CD4-positive, alpha-beta T cell treated with Interferon gamma for 1 hour (primary cell): ENCODE data around the gene ADAMTSL1.

Experiments used
- DNase-seq: peaks from one replicate; pipeline ENCODE4 v3.0.0-alpha.2; 2020

ADAMTSL1 gene

DNA sequence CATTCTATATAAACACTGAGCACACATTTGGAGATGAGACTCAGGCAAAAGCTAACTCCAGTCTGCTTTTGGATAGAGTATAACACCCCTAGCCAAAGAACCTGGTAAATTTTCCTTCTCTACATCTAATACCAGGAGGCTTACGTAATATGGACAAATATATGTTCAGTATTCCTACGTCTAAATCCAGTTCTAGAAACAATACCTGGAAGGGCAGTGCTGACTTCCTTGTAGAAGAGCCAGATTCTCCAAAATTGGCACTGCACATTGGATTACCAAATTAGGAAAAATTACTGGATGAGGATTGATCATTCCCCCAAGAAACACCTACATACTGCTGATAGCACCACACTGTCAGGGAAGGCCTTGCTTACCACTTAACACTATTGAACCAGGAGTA, 311.7 kb downstream of the ADAMTSL1 start:
- DNase-seq: no peak

DNA sequence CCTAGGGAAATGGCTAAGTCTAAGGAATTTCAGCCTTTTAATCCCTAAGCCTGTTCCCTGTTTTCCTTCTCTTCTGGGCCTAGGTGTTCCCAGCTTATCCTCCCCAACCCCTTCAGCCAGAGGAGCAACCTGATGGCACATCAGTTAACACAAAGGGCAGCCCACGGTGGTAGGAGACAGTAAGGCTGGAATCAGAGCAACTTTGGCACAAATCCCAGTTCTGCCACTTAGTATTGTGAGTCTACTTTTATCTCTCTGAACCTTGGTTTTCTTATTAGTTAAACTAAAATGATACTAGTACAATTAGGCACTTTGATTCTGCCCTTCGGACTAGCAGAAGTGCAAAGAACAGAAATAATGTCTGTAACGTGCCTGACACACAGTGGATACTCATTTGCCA, 312.2 kb downstream of the ADAMTSL1 start:
- no peak for DNase-seq

DNA sequence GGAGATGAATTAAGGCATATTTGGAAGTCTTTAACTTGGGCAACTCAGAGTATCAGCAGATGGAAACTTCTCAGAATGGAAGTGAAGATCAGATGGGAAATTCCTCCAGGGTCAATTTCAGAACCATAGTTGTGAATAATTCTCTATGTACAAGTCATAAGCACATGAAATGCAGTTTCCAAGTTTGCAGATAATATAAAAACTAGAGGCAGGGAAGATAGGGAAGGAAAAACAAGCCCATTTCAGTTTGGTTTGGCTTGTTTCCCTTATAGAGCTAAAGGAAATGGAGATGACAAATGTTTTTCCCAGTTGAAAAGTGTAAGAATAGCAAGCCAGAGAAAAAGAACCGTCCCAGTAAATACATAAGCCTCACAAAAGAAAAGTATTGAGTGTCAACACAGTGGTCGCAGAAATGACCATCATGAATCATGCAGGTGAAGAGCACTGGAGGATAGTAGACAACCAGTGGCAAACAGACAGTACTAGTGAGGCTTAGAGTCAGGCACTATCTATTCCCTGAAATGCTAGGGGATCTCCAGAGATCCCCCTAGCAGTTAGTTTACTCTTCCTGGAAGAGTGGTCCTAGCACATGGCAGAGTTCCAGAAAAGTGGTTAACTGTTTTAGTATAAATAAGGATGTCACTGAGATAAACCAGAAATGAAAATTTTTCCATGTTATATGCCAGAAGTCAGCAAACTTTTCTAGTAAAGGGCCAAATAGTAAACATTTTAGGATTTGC, 313.1 kb downstream of the ADAMTSL1 start:
- no peak for DNase-seq

DNA sequence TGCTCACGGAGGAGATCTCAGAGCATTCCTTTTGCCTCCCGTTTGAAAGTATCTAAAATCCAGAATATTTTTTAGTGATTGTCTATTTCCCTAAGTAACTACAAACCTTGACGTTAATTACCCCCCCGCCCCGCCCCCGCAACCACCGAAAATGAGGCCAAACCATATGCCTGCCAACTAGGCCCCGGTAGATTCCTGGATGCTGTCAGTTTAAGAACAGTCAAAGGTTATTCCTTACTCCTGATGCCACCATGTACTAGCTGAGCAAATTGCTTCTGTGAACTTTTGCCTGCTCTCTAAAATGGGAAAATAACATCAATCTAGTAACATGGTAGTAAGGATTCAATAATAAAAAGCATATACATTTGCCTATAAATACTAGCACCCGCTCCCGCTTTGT, 314.3 kb downstream of the ADAMTSL1 start:
- no peak for DNase-seq

DNA sequence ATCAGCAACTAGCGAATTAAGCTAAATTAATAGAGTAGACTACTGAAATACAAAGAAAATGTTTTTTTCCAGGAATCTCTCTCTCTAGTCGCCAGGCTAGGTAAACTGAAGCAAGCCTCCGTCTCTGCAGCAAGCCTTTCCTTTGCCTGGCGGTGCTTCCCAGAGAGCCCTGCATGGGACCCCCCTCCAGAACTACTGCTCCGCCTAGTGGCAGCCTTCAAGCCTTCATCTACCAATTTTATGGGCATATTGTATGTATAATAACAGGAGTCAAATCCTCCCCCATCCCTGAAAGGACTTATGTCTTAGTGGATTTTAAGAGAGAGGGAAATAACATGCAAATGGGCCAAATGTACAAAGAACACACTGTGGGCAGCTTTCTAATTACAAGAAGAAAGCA, 317.1 kb downstream of the ADAMTSL1 start:
- no peak for DNase-seq

DNA sequence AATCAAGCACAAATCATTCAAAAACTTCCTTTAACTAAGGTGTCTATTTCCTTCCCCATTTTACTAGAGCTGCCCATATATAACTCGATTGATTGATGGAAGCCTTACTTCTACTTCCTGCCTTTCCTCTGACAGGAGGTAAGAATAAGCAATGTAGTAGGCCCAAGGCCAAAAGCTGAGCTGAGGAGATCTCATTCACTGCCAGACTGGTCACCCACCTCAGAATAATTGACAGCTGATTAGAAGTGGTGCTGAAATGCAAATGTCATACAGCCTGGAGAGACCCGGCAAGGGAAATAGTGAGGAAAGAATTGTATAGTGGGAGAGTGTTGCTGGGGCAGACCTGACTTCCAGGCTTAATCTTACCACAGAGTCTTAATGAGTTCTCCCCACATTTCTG, 319.2 kb downstream of the ADAMTSL1 start:
- no peak for DNase-seq

DNA sequence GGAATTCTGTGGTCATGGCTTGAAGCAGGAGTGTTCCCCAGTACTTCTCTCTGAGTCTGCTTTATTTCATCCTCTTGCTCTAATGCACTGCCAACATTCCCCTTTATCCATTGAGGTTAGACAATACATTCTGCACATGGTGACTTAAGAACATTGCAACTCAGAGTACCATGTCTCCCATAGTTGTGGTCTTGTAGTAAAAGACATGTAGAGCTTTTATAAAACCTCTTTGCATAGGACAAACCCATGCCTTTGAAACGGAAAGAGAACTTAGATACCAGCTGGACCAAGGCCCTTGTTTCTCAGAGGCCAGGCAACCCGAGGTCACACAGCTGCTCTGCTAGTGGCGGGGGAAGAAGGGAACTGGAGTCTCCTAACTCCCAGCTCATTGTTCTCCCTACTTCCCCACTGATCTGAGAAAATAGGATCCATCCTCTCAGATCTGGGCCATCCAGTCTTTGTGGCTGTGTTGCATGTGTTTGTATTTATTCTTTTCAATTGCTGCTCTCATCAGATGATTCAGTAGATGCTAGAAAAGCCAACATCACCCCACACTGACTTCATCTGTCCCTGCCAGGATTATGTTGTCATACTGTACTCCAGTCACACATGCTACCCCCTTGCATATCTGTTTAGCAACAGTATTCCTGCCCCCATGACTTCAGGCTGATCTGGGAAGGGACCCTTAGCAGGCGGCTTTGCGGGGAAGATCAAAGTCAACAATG, 322.2 kb downstream of the ADAMTSL1 start:
- no peak for DNase-seq

DNA sequence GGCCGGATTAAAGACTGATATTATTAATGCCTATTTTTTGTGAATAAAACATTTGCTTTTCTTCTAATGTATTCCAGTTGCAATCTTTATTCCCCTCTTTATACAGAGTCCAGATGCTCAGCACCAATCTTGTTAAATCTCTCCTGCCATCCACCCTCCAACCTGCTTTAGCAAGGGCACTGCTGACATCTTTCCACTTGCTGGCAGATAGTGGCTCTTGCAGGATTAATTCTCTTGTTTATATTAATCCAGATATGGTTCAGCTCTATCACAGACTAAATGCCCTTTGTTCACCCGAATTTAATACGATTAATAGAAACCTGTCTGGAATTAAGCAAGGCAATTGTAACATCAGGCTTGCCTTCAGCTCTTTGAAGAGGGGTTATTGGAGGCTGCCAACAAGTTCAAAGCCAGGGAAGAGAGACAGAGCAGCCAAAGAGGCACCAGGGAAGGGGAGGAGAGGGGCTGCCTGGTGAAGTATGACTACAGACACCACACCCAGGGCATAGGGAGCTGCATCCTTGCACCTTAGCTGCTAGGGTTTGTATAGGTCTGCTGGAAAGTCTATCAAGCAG, 322.8 kb downstream of the ADAMTSL1 start:
- DNase-seq: no peak

DNA sequence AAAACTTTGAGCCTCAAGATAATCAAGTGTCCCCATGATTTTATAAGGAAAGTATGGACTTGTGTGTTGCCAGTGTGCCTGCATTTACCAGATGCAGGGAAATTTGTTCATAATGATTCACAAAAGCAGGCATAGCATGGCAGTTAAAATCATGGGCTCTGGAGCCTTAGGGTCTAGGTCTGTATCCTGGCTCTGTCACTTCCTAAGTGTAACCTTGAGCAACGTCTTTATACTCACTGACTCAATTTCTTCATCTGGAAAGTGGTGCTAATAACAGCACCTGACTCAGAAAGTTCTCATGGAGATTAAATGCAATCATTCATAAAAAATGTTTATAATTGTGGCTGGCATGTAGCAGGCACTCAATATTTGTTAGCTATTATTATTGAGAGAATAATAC, 324.2 kb downstream of the ADAMTSL1 start:
- no peak for DNase-seq

DNA sequence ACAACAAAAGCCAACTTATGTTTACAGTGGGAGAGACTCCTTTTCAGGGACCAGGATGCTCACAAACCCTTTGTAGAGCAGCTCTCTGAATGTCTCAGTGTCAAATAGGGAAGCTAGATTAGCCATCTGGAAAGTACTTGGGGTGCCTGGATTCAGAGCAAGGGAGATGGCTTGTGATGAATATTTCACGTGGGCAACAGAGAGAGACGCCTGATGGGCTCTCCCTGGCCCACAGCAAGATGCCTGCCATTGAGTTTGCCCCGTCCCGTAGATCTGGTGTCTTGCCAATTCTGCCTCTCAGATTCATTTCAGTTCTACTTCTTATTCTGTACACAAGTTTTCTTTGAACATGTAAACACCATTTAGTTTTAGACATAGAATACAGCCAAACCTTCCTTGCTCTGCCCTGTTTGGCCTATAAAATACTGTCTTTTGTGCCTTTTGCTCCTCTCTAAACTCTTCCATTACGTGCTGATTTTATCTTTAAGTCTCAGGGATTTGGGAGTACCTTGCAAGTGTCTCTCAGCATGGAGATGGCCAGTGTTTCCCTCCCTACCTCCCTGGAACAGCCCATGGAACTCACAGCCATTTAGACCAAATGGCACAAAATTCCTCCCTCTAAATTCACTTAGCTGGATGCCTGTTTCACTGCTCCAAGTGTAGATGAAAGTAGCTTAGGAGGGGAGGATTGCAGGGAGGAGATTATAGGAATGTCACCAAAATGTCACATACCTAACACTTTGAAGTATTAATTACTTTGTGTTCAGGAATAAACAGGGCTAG, 324.7 kb downstream of the ADAMTSL1 start:
- DNase-seq: no peak

DNA sequence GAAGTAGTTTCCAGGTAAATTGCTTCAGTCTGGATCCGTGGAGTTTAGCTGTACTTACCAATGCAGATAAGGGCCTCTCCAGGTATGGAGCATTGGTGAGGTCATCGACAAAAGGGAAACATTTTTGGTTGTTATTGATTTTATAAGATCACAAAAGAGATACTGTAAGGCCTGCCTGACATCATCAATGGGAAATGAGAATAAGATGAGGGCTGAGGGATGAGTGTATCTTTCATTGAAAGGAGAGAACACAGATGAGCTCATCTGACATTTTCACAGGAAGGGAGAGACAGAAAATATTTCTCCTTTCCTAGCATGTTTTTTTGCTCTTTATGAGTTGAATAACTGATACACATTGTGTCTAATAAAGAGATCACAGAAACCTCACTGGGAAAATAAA, 325.5 kb downstream of the ADAMTSL1 start:
- no peak for DNase-seq

DNA sequence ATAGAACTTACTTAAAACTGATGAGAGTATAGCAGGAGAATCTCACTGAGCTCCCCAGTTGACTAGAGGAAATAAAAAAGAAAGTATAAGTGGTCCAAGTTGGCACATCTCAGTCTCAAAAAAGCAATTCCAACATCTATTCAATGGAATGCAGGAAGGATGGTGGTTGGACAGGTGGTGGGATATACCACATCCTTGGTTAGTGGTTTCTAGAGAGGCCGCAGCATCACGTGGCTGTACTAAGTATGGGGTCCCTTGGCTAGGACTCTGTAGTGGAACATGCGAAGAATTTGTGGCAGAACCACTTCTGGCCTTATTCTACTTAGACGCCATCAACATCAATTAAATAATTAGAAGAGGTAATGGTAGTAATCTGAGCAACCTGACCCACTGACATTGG, 326.6 kb downstream of the ADAMTSL1 start:
- DNase-seq: no peak

DNA sequence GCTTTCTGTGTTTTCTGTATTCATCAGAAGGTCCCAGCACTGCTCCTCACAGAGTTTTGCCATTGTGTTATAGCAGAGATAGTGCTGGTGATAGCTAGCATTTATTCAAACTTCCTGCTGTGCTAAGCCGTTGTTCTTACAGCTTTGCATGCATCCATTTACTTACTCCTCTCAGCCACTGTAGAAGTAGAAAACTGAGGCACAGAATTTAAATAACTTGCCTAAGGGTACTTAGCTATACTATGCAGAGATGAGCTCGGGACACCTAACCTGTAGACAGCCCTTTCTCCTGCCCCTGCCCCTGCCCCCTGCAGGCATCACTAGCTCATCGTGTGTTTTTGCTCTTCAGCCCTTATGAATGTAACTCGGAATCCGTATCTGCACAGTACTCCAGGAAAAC, 331.4 kb downstream of the ADAMTSL1 start:
- DNase-seq: no peak

DNA sequence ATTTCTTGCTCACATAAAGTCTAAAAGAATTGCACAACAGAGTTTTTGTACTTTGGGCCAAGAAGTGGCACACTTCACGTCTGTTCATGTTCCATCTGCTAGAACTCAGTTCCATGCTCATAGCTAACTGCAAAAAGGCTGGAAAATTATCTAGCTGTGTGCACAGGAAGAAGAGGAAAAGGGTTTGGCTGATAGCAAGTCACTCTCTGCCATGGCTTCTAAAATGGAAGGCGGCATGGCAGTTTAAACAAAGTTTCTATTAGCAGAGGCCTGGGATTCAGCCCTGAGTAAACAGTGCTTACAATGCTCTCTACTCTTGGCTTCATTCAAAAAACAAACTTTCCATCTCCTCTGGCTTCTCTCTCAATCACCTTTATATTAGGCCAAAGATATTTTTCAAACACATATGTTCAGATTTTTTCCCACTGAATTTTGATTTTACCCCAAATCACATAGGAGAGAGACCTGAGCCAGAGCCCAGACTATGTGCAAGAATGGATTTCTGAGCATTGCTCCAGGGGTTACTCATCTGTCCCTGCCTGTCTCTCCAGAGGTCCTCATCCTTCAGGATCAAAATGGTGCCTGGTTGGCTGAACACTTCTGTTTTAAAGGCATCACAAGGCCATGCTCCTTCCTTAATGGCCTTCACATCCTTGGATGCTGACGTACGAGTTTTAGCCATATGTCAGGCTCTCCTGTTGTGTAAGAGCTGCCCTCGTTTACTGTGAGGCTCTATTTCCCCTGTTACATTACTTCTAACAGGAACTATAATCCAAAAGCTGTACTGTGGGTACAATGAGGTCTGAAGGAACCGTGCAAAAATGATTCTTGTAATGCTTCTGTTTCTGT, 332.5 kb downstream of the ADAMTSL1 start:
- no peak for DNase-seq

DNA sequence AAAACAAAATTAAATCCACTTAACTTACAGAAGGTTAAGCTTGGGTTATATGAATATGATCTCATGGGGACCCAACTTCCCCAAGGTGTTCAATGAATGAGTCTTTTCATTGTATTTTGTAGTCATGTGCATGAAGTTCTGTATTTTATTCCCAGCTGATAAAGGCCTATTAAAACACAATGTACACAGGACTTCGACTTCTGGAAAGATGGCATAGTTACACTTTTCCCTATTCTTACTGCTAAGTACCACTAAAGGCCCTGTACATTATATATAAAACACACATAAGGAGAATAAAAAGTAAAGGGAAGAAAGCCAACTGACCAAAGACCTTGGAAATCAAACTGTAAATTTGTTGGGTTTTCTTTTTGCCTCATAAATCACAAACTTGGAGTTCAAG, 336.6 kb downstream of the ADAMTSL1 start:
- DNase-seq: no peak

DNA sequence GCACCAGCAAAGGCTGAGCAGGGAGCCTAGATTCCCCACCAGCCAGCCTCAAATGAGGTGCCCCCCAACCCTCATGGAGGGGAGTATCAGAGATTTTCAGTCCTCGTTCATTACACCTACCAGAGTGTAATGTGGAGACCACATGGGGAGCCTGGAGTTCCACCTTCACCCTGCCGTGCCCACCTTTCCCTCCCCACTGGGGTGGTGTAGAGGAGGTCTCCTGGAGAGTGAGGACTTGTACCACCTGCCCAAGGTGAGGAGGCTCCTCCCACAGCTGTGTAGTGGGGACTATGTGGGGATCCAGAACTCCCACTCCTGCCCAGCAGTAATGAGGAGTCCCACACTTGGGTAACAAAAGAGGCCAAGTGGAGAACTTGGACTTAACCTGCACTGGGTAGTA, 337.2 kb downstream of the ADAMTSL1 start:
- no peak for DNase-seq

DNA sequence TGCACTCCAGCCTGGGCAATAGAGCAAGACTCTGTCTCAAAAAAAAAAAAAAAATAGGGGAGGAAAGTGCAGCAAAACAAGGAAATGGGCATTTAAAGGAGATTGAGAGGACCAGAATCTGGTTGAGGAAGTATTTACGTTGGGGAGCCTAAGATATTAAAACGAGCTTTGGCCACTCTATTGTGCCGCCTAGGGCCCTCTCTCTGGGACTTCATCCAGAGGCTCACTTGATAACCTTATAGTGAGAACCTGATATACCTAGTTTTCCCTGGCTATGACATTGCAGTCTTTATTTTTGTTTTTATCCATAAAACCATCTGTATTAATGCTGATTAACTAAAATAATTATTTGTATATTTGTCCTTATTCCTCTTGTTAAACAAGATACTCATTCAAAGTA, 345.5 kb downstream of the ADAMTSL1 start:
- DNase-seq: no peak

DNA sequence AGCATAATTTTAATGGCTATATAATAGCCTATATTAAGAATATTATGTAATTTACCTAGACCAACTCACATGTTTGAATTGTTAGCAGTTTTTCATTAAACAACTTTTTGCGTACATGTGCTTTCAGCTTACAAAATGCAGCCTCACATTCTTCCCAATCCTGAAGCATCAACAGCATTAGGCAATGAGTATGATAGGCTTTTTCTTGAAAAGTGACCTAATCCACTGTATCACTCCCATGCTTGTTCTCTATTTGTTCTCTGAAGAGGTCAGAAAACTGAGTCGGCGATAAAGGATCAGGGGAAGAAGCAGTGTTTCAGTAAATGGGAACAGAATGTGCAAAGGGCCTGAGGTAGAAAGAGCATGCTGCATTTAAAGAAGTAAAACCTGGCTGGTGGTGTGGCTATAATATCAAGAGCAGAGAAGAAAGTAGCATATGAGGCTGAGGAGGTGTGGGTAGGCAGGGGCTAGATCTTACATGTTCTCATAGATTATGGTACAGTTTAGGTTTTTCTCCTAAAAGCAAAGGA, 346.7 kb downstream of the ADAMTSL1 start:
- no peak for DNase-seq

DNA sequence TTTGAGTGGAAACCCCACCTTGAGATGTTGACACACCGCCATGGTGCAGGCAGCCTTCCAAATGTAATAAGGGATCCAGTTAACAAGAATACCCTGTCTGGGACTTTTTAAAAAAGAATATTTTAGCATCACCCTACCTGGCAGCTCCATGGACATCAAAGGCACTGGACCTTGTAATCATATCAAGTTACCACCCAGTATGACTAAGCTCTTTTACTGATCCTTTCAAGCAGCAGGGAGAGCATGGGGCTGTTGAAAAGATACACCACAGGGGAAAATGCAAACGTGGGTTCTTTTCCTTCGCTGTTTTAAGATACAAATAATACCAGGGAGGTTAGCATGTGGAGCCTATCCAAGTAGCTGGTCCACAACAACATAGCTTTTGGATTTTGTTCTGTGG, 347.8 kb downstream of the ADAMTSL1 start:
- no peak for DNase-seq

DNA sequence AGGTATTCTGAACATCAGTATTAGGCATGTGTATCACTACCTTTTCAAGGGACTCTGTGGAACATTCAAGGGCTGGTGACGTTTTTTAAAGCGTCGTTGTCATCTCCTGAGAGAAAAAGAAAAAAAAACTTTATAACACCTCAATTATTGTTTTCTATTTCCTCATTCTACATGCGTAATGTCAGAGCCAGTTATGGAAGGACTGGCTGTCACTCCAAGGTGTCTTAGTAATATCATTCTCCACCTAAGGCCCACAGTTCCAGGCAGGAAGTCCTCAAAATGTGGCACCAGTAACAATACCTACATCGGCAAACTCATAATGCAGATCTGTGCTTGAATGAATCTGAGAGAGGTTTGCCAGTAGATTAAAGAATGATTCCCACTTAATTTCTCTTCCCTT, 348.9 kb downstream of the ADAMTSL1 start:
- no peak for DNase-seq

DNA sequence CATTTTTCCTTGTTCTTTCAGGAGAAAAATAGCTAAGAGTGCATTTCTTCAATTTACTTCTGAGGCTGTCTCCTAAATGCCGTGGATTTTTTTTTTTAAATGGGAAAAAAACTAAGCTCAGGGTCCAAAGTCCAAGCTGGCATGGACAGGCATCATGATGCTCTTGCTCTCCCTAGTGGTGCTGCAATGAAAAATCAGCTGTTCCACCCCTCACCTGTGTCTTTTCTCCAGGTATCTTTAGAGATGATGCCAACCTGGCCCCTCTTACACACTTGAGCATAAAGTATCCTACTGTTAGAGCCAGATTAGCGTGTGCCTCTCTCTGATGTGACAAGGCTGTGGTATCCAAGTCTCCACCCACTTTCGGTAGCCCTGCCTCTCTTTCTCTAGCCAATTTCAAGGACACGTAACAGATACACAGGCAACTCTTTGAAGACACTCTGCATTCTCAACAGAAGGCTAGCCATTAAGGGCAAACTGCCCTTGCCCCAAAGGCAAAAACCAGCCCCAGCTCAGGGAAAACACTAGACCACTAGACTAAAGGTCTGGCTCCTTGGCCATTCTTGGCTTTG, 350.2 kb downstream of the ADAMTSL1 start:
- DNase-seq: no peak

DNA sequence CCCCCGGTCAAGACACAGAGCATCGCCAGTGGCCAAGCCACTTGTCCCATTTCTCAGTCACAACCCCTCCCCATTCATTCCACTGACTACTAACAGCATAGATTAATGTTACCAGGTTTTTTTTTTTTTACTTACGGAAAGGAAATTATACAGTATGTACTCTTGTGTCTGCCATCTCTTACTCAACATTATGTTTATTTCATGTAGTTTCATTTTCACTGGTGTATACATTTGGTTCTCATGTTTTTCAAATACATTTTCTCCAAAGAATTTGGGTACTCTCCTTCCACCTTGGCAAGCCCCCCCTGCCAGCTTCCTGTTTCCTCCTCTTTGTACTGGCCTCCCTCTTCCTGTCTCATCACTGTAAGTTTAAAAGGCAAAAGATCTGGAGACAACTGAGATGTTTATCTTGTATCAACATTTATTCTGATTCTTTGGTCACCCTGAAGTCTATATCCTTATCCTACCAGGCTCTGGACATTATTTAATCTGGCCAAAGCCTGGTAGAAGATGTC, 351.8 kb downstream of the ADAMTSL1 start:
- DNase-seq: no peak
